Measurements from ENCODE around the gene NDUFA11. TPM values are rescaled to one million over a fixed set of nuclear protein-coding genes. Genes with fewer than 3 reads are reported as not detected.
"Not testable (repeated sequence)": the region's sequence is repeated elsewhere in the genome, so short reads cannot be mapped to it uniquely, and the experiment has no call there.

Gene NDUFA11
- total RNA-seq, 2 donors from 2014 or later: 83.2 to 177 TPM

DNA sequence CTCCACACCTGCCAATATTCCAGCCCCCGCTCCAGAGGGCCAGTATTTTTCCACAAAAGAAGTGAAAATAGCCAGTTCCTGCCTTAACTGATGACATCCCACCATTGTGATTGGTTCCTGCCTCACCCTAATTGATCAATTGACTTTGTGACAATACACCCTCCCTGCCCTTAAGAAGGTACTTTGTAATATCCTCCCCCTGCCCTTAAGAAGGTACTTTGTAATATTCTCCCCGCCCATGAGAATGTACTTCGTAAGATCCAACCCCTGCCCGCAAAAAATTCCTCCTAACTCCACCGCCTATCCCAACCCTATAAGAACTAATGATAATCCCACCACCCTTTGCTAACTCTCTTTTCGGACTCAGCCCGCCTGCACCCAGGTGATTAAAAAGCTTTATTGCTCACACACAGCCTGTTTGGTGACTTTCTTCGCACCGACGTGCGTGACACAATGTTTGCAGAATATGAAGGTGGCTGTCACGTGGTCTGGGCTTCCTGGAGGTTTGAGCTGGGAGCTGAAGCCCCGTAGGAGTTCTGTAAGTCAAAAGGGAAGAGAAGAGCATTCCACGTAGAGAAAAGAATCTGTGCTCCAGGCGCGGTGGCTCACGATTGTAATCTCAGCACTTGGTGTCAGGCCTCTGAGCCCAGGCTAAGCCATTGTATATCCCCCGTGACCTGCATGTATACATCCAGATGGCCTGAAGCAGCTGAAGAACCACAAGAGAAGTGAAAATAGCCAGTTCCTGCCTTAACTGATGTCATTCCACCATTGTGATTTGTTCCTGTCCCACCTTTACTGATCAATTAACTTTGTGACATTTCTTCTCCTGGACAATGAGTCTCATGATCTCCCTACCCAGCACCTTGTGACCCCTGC, 46.1 kb downstream of the NDUFA11 start:
- no peaks in the 10 kb centered on the region for H3K36me3 ChIP-seq
- DNase-seq (ENCODE audit: low spot score): no peak
- H3K9me3 ChIP-seq: no peaks in the 10 kb centered on the region
- ATAC-seq (ENCODE audit: insufficient number of reproducible peaks, low FRiP score, low read depth): no peak
- no peaks in the 10 kb centered on the region for H3K27me3 ChIP-seq (replicated peaks; ENCODE audit: insufficient read depth)
- TF ChIP-seq, protein P1, sequence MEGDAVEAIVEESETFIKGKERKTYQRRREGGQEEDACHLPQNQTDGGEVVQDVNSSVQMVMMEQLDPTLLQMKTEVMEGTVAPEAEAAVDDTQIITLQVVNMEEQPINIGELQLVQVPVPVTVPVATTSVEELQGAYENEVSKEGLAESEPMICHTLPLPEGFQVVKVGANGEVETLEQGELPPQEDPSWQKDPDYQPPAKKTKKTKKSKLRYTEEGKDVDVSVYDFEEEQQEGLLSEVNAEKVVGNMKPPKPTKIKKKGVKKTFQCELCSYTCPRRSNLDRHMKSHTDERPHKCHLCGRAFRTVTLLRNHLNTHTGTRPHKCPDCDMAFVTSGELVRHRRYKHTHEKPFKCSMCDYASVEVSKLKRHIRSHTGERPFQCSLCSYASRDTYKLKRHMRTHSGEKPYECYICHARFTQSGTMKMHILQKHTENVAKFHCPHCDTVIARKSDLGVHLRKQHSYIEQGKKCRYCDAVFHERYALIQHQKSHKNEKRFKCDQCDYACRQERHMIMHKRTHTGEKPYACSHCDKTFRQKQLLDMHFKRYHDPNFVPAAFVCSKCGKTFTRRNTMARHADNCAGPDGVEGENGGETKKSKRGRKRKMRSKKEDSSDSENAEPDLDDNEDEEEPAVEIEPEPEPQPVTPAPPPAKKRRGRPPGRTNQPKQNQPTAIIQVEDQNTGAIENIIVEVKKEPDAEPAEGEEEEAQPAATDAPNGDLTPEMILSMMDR (IDR thresholded peaks at IDR 0.05): no peak
- H3K4me3 ChIP-seq: no peak overlapping the region
- no peaks in the 10 kb centered on the region for H3K4me1 ChIP-seq (ENCODE audit: control insufficient read depth in 1 of 2, low read depth in 2 of 2)
- H3K27ac ChIP-seq: no peak overlapping the region

DNA sequence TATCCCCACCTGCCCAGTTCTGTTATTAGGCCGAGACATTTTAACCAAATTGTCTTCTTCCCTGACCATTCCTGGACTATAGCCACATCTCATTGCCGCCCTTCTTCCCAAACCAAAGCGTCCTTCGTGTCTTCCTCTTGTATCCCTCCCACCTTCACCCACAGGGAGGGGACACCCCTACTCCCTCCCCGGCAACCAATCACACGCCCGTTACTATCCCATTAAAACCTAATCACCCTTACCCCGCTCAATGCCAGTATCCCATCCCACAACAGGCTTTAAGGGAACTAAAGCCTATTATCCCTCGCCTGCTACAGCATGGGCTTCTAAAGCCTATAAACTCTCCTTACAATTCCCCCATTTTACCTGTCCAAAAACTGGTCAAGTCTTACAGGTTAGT, 48.4 kb downstream of the NDUFA11 start:
- not testable (repeated sequence) for DNase-seq (ENCODE audit: low spot score); H3K4me3 ChIP-seq; H3K4me1 ChIP-seq (ENCODE audit: control insufficient read depth in 1 of 2, low read depth in 2 of 2); ATAC-seq (ENCODE audit: insufficient number of reproducible peaks, low FRiP score, low read depth); H3K36me3 ChIP-seq; H3K27me3 ChIP-seq (replicated peaks; ENCODE audit: insufficient read depth); H3K9me3 ChIP-seq; H3K27ac ChIP-seq

DNA sequence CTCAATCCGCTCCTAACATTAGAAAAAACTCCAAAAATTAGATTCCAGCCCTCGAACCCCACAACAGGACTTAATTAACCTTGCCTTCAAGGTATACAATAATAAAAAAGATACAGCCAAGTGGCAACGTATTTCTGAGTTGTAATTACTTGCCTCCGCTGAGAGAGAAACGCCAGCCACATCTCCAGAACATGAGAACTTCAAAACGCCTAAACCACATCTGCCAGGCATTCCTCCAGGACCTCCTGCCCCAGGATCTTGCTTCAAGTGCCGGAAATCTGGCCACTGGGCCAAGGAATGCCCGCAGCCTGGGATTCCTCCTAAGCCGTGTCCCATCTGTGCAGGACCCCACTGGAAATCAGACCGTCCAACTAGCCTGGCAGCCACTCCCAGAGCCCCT, 49.5 kb downstream of the NDUFA11 start:
- H3K27me3 ChIP-seq (replicated peaks; ENCODE audit: insufficient read depth); ATAC-seq (ENCODE audit: insufficient number of reproducible peaks, low FRiP score, low read depth): not testable (repeated sequence)

DNA sequence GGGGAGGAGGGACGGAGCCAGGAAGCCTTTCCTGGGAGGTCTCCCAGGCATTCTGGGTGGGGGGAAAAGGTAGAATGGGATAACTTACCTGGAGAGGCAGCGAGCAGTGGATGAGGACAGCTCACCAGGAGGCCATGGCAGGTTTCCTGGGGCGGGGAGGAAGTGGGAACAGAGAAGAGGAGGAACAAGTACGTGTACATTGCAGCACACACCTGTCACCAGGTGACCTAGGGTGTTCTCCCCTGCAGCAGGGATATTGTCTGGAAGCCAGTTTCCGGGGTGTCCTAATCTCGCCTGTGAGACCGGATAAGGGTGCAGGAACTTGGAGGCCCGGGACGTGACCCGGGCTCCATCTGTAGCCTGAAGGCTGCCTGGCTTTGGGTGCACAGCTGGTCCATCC, 52.3 kb downstream of the NDUFA11 start, which contains the start of gene FUT3:
FUT3 (minus strand) TSS at position 148 of the 400 bp plus-strand sequence.
- ATAC-seq (ENCODE audit: insufficient number of reproducible peaks, low FRiP score, low read depth) (no peak), DNase-seq (ENCODE audit: low spot score) (no peak)
- no peaks in the 10 kb centered on the region for H3K27me3 ChIP-seq (replicated peaks; ENCODE audit: insufficient read depth)
- no peak within 1 kb of the TSS for H3K27ac ChIP-seq
- H3K4me3 ChIP-seq: no peak within 1 kb of the TSS
- H3K36me3 ChIP-seq: no peaks in the 10 kb centered on the region
- TF ChIP-seq, protein P1 (IDR thresholded peaks at IDR 0.05): no peak
- no peaks in the 10 kb centered on the region for H3K4me1 ChIP-seq (ENCODE audit: control insufficient read depth in 1 of 2, low read depth in 2 of 2)
- H3K9me3 ChIP-seq: no peaks in the 10 kb centered on the region

More for the DNA sequence above, 49.5 kb downstream of the NDUFA11 start:
- not testable (repeated sequence) for H3K4me1 ChIP-seq (ENCODE audit: control insufficient read depth in 1 of 2, low read depth in 2 of 2); H3K9me3 ChIP-seq; H3K36me3 ChIP-seq; H3K4me3 ChIP-seq; H3K27ac ChIP-seq; DNase-seq (ENCODE audit: low spot score)

DNA sequence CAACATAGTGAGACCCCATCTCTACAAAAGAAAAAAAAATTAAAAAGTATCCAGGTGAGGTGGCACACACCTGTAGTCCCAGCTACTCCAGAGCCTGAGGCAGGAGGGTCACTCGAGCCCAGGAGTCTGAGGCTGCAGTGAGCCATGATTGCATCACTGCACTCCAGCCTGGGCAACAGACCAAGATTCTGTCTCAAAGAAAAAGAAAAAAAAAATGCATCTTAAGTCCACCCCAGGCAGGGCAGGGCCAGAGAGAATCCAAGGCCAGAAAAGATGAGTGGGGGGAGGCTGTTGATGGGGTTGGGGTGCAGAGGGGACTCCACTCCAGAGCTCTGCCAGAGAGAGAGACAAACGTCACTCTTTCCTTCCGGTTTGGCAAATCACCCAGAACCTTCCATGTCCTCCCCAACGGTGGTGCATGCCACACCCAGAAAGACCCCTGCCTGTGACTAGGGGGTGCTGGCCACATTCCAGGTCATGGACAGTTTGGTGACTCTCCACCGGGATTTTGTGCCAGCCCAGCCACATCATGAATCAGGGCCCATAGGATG, 52.8 kb downstream of the NDUFA11 start:
- TF ChIP-seq, protein P1 (IDR thresholded peaks at IDR 0.05): no peak
- no peak for DNase-seq (ENCODE audit: low spot score)
- no peaks in the 10 kb centered on the region for H3K9me3 ChIP-seq
- H3K27ac ChIP-seq: no peak overlapping the region
- no peak overlapping the region for H3K4me3 ChIP-seq
- H3K4me1 ChIP-seq (ENCODE audit: control insufficient read depth in 1 of 2, low read depth in 2 of 2): no peaks in the 10 kb centered on the region
- H3K36me3 ChIP-seq: no peaks in the 10 kb centered on the region
- no peaks in the 10 kb centered on the region for H3K27me3 ChIP-seq (replicated peaks; ENCODE audit: insufficient read depth)
- ATAC-seq (ENCODE audit: insufficient number of reproducible peaks, low FRiP score, low read depth): no peak

DNA sequence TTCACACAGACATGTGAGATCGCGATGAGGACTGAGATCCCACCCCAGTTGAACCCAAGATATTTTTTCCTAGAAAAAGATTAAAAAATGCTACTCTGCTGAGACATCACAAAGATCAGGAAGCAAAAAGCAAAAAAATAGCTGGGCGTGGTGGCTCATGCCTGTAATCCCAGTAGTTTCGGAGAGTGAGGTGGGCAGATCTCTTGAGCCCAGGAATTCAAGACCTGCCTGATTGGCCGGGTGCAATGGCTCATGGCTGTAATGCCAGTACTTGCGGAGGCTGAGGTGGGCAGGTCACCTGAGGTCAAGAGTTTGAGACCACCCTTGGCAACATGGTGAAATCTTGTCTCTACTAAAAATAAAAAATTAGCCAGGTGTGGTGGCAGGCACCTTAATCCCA, 53.4 kb downstream of the NDUFA11 start:
- DNase-seq (ENCODE audit: low spot score) (no peak), ATAC-seq (ENCODE audit: insufficient number of reproducible peaks, low FRiP score, low read depth) (no peak)
- Histone ChIP-seq H3K4me1 (ENCODE audit: control insufficient read depth in 1 of 2, low read depth in 2 of 2) (no peaks in the 10 kb centered on the region), H3K9me3 (no peaks in the 10 kb centered on the region), H3K27me3 (replicated peaks; ENCODE audit: insufficient read depth) (no peaks in the 10 kb centered on the region), H3K27ac (no peak overlapping the region), H3K36me3 (no peaks in the 10 kb centered on the region), H3K4me3 (no peak overlapping the region)
- TF ChIP-seq, protein P1 (IDR thresholded peaks at IDR 0.05): no peak

DNA sequence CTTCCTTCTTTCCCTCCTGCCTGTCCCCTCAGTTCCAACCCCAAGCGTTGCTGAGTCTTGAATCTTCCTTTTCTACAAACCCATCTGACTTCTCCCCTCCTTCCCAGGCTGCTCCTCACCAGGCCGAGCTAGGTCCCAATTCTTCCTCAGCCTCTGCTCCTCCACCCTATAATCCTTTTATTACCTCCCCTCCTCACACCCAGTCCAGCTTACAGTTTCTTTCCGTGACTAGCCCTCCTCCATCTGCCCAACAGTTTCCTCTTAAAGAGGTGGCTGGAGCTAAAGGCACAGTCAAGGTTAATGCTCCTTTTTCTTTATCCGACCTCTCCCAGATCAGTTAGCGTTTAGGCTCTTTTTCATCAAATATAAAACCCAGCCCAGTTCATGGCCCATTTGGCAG, 55.0 kb downstream of the NDUFA11 start:
- DNase-seq (ENCODE audit: low spot score); ATAC-seq (ENCODE audit: insufficient number of reproducible peaks, low FRiP score, low read depth); H3K27me3 ChIP-seq (replicated peaks; ENCODE audit: insufficient read depth); H3K9me3 ChIP-seq; H3K4me1 ChIP-seq (ENCODE audit: control insufficient read depth in 1 of 2, low read depth in 2 of 2); H3K27ac ChIP-seq; H3K4me3 ChIP-seq; H3K36me3 ChIP-seq: not testable (repeated sequence)

DNA sequence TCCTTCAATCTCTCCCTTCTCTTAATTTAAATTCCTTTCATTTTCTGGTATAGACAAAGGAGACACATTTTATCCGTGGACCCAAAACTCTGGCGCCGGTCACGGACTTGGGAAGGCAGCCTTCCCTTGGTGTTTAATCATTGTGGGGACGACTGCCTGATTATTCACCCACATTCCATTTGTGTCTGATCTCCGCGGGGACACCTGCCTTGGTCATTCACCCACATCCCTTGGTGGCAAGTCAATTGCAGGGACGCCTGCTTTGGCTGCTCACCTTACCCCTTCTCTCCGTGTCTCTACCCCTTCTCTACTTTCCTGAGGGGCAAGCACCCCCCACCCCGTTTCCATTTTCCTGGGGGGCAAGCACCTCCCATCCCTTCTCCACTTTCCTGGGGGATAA, 55.7 kb downstream of the NDUFA11 start:
- ATAC-seq (ENCODE audit: insufficient number of reproducible peaks, low FRiP score, low read depth); H3K27me3 ChIP-seq (replicated peaks; ENCODE audit: insufficient read depth); DNase-seq (ENCODE audit: low spot score); H3K9me3 ChIP-seq; H3K27ac ChIP-seq; H3K4me1 ChIP-seq (ENCODE audit: control insufficient read depth in 1 of 2, low read depth in 2 of 2); H3K4me3 ChIP-seq; H3K36me3 ChIP-seq: not testable (repeated sequence)

All from thoracic aorta (tissue), 2 donors.